Endothelial cell of umbilical vein (primary cell): Measurements from ENCODE around the gene SLC39A5.

Experiments
- EZH2 ChIP-seq: IDR thresholded peaks from 2 replicates; pipeline ENCODE4 v1.6.1; 2012; ENCODE audit warnings: borderline replicate concordance, low read depth, mild to moderate bottlenecking, moderate library complexity, low read length, inconsistent platforms; ENCODE audit not compliant: severe bottlenecking
- POLR2AphosphoS5 ChIP-seq: IDR thresholded peaks from 2 replicates; pipeline ENCODE4 v1.6.1; 2012; ENCODE audit warnings: low read depth, mild to moderate bottlenecking, control low read depth, low read length, moderate library complexity; ENCODE audit not compliant: insufficient read depth

DNA sequence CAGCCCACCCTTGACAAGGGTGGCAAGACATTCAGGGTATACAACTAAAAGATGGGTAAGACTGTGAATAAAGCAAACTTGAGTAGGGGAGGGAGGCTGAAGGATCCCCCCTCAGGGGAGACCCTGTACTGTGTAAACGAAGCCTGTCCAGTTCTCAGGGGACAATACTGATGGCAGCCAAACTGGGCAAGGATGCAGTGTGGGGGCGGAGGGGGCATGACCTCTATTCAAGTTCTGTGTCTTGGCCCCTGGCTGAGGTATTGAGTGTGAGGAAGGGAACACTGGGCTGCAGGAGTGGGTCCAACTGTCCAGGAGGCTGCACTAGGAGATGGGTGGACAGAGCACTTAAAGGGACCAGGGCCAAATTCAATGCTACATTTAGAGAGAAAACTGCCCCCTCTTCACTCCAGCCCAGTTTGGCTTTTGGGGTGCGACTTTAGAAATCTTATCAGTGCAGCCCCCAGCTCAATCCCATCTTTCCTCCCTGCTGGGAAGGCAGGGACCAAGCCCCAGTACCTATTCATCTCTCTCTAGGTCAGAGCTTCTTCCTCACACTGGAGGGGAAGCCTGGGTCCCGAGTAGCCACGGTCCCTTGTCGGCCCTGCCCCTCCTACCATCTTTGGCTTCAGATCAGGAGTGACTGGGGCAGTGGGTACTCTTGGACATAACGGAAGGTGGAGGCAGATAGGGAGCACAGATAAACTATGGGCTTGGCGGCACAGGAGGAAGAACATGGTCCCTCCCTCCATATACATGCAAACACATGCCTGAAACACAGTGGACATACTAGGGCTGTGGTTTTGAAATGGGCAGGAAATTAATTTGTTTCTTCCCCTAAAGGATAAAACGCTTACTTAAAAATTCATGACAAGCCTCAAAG, 11.8 kb downstream of the SLC39A5 start:
- TF ChIP-seq POLR2AphosphoS5, result no peak
- no peak for TF ChIP-seq EZH2
